GM18511 (cell line): ENCODE data around the gene WNT3A.

Source experiments
- ATAC-seq: cut with Tn5 transposase; IDR thresholded peaks from one replicate; pipeline ENCODE4 v1.9.1; 2021; ENCODE audit warnings: mild to moderate bottlenecking, moderate library complexity; ENCODE audit not compliant: unreplicated experiment

Gene WNT3A

DNA sequence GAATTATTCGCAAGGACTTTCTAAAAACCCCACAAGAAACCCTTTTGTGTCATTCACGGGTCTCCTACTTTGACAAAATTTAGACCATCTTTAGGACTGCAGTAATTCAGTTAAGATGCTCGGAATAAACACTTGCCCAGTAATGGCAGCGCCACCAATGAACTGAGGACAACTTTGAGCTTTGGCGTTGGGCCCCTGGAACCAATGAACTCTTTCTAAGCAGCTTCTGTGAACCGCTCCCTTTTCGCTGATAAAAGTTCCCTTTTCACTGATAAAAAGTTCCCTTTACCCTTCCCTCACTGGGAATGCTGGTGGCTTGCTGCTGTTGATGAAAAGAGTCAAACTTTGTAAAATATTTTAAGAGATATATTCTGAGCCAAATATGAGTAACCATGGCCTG, 103.8 kb downstream of the WNT3A start:
- ATAC-seq, result no peak
